ENCODE results near the gene GRM1. TPM values are rescaled to one million over a fixed set of nuclear protein-coding genes. Genes with fewer than 3 reads are reported as not detected.

The GRM1 gene
- total RNA-seq: not detected

GRCh38 chr6:146028851-146029572, at the start of gene GRM1:
Gene GRM1 (plus strand): TSS chr6:146029062. CDS start chr6:146029518, 456 bp downstream.
- DNase-seq (ENCODE audit: low spot score) (no peak), ATAC-seq (no peak)

- DNase-seq (ENCODE audit: low spot score): no peak
- no peak for ATAC-seq
Observed at GRCh38 chr6:146009338-146009737, 19.5 kb upstream of the GRM1 start.

- DNase-seq (ENCODE audit: low spot score) (no peak), ATAC-seq (no peak)
Observed at GRCh38 chr6:146014233-146014632, 14.6 kb upstream of the GRM1 start.

GRCh38 chr6:146017672-146018071, 11.2 kb upstream of the GRM1 start:
- no peak for ATAC-seq
- no peak for DNase-seq (ENCODE audit: low spot score)

DNA sequence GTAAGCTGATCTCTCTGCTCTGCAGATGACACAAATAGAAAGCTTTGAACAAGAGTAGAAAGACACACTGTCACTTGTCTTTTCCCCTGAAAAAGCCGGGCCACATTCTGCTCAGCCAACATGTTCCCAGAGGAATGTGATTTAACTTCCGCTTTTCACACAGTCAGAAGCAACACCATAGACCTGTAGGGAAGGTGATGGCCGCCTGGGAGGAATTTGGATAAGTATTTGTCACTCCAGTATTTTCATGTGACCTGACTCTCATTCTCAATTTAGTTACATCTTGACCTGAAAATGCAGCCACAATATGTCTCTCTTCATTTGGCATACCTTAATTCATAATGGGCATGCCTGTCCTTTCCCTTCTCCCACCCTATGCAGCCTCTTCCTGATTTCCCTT, 2.0 kb upstream of the GRM1 start:
- ATAC-seq: no peak
- no peak for DNase-seq (ENCODE audit: low spot score)

DNA sequence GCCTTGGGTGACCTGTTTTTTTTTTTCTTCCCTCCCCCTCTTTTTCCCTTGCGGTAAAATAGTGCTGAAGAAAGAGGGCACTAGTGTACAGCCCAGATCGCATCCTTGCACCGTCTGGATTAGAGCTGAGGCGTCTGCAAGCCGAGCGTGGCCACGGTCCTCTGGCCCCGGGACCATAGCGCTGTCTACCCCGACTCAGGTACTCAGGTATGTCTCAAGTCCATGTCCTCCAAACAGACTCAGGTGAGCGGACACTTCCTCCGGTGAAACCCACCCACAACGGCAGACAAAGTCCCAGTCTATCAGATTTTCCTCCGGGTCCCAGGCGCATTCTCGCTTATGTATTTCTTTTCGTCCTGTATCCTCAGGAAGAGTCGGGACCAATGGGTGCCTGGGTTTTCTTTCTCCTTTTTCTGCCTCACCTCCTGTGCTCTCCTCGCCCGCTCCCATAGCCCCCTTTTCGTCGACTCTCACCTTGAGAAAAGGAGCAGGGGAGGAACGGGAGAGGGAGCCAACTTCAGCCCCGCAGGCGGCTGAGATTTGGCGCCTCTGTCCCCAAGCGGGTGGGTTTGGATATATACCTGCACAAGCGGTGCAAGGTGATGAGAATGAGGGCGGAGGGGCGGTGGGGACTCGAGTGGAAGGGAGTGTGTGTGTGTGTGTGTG, 1.1 kb upstream of the GRM1 start:
- DNase-seq (ENCODE audit: low spot score) (no peak), ATAC-seq (no peak)

DNA sequence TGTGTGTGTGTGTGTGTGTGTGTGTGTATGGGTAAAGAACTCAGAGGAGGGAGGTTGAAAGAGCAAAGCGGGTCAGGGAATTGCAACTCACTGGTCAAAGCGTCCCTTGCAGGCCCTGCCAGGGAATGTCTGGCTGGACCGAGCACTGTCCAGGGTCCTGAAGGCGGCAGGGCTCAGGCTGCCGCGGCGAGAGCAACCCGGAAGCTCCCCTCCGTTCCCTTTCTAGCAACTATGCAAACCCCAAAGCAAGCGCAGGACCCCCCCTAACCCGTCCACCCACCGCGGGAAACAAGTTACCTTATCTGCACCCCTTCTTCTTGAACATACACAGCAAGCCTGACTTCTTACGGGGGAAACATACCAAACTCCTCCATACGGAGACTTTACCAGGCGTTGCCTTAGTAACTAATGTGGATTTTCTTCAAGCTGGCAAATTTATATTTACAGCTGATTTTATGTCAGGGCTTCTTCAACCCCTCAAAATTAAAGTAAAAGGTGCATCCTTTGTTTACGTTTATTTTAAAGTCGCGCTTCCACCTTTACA, 538 bp upstream of the GRM1 start:
- ATAC-seq (peak; percentile 96), DNase-seq (ENCODE audit: low spot score) (no peak)

- DNase-seq (ENCODE audit: low spot score) (no peak), ATAC-seq (no peak)
Observed at GRCh38 chr6:146029573-146030184, 817 bp downstream of the GRM1 start.

- DNase-seq (ENCODE audit: low spot score) (no peak), ATAC-seq (no peak)
Observed at GRCh38 chr6:146032387-146032786, 3.5 kb downstream of the GRM1 start.

- ATAC-seq (no peak), DNase-seq (ENCODE audit: low spot score) (no peak)
Observed at GRCh38 chr6:146040360-146040759, 11.5 kb downstream of the GRM1 start.

DNA sequence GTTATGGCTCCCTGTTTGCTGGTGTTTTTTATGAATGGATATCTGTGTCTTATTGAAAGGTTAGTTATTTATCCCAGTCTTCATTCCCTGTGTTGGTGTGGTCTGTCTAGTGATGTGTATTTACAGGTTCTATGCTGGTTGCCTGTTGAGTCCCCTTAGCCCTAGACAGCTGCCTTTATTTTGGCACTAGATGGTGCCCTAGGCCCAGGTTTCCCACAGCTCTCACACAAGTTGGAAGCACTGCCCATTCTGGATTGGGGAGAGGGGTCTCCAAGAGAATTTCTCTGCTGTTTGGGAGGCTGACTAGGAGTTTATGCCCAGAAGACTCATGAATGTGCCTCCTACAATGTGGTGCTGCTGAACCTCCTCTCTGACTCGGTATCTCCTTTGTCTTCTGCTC, 12.4 kb downstream of the GRM1 start:
- DNase-seq (ENCODE audit: low spot score) (no peak), ATAC-seq (no peak)

DNA sequence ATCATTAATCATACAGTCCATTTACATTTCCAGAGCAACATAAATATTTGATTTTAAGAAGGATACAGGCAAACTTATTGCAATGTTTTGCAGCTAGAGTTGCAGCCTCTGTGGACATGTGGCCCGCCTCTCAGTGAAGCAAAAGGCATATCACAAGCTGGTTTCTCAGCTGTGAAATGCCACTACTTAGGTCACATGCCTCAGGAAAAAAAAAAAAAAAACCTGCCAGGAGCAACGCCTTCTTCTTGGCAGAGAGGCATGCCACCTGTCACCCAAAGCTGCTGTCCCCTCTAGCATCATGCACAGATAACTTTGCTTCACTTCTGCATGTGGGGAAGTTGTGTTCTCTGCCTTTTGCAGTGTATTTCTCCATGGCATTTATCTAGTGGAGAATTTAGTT, 18.5 kb downstream of the GRM1 start:
- ATAC-seq (no peak), DNase-seq (ENCODE audit: low spot score) (no peak)

DNA sequence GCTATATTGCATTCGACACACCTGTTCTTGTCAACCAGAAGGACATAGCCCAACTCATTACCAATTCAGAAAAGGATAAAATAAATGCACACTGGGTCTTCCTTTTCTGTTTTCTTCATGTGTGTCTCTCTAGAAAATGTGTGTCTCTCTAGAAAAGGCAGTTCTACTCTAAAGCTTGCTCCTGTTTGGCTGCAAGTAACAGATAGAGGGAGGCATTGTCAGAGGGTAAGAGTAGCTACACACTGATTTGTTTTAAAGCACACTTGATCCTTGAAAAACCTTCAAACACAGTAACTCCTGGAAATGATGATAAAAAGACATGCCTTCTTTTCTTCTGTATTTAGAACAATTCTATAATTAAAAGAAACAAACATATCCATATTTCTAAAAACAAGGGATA, 21.3 kb downstream of the GRM1 start:
- no peak for ATAC-seq
- DNase-seq (ENCODE audit: low spot score): no peak

- ATAC-seq (no peak), DNase-seq (ENCODE audit: low spot score) (no peak)
Observed at GRCh38 chr6:146056506-146056905, 27.6 kb downstream of the GRM1 start.

DNA sequence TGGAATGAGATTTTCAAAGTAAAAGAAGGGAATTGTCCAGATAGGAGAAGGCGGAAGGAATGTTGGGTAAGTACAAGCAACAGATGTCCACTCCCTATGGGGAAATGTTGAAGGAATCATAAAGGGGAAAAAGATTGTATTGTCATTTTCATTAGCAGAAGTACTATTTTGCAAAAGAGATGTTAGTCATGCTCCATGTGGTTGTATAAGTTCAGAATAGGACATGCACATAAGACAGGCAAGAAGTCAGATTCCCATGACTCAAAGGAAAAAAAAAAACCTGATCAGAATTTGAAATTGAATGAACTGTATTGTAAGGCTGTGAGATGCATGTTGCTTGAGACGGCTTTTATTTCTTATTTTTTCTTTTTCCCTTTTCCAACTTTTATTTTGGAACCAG, 36.8 kb downstream of the GRM1 start:
- ATAC-seq (no peak), DNase-seq (ENCODE audit: low spot score) (no peak)

GRCh38 chr6:146066506-146066905, 37.6 kb downstream of the GRM1 start:
- DNase-seq (ENCODE audit: low spot score) (no peak), ATAC-seq (no peak)

GRCh38 chr6:146071781-146072180, 42.9 kb downstream of the GRM1 start:
- ATAC-seq (no peak), DNase-seq (ENCODE audit: low spot score) (no peak)

DNA sequence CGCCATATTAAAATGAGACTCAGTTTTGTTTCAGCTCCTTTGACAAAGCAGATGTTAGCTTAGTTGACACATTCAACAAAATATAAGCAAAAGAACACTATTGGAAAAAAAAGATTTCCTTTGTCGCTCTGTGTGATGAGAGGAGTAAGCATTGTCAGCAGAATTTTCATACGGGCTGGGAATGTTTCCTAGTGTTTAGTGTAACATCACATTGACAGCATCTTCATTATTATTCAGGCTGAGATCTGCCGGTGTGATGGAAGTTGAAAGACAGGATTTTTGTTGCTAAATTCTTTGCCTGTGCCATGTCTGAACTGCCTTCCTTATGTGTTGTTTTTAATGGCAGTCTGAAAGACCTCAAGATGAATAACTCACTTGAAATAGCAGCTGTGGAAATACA, 49.1 kb downstream of the GRM1 start:
- no peak for DNase-seq (ENCODE audit: low spot score)
- no peak for ATAC-seq

DNA sequence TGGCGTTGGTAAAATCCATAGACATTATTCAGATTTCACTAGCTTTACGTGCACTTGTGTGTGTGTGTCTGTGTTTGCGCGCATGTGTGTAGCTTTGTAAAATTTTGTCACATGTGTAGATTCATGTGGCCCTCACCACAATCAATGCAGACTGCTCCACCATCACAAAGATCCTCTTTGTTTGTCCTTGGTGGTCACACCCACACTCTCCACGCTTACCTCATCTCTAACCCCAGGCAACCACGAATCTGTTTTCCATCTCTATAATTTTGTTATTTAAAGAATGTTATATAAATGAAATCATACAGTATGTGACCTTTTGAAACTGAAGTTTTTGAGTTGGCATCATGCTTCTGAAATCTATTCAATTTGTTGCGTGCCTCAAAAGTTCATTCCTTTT, 58.5 kb downstream of the GRM1 start:
- DNase-seq (ENCODE audit: low spot score) (no peak), ATAC-seq (no peak)

- DNase-seq (ENCODE audit: low spot score) (no peak), ATAC-seq (no peak)
Observed at GRCh38 chr6:146090474-146090873, 61.6 kb downstream of the GRM1 start.

GRCh38 chr6:146092961-146093686, 64.3 kb downstream of the GRM1 start:
- no peak for DNase-seq (ENCODE audit: low spot score)
- no peak for ATAC-seq
